ENCODE results near the gene CFAP69. TPM values are rescaled to one million over a fixed set of nuclear protein-coding genes. Genes with fewer than 3 reads are reported as not detected.

The CFAP69 gene
- total RNA-seq, 1 experiment from 2014 or later = 3.5 TPM

DNA sequence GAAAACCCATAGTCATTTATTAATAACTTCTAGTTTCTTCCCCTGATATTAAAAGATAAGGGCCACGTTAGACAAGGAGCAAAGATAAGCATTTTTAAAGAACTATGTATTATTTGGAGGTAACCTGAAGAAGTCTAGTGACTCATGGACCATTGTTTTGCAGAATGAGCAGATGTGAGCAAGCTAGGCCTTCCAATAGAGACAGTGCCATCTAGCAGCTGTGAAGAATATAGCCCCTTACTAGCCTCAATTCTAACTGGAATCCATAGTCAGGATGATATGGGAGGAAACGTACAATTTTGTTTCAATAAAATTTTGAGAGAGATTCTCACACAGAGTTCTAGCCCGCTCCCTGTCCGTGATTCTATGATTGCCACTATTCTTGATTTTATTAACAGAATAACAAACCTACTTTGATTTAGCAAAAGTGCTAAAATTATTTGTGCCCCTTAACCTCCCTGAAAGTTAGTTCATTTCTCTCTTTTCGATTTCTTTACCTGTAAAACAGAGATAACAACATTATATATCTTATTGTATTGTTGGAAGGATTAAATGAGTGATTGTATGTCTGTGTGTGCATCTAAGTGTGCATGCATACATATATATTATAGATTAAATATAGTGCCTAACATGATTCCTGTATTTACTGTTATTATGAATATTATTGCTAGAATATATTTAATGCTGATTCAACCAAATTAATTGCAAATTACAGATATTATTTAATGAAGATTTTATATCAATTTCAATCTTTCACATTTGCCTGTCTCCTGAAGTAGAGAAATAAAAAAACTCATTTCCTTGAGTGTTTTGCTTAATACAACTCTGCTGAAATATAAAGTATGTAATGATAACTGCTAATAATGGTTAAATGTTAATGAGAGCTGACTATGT is 53.4 kb downstream of the CFAP69 start:
- H3K9me2 ChIP-seq (replicated peaks; ENCODE audit: insufficient read depth, low read length) = no peaks in the 10 kb centered on the region
- no peaks in the 10 kb centered on the region for H4K20me1 ChIP-seq (ENCODE audit: insufficient read depth, low read depth, low read length)
- DNase-seq = peak; percentile 59

DNA sequence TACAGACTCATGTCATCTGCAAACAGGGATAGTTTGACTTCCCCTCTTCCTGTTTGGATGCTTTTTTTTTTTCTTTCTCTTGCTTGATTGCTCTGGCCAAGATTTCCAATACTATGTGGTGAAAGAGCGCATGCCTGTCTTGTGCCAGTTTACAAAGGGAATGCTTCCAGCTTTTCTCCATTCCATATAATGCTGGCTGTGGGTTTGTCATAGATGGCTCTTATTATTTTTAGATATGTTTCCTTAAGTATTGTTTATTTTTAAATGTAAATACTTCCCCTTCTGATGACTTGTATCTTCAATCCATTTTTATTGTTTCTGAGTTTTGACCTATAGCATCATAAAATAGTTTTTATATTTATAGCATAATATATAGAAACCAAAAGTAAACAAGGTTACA is 58.3 kb downstream of the CFAP69 start:
- H3K9ac ChIP-seq (ENCODE audit: low read length) = no peak overlapping the region
- no peaks in the 10 kb centered on the region for H3K36me3 ChIP-seq (ENCODE audit: insufficient read depth, low read length)
- no peaks in the 10 kb centered on the region for H4K20me1 ChIP-seq (ENCODE audit: insufficient read depth, low read depth, low read length)
- no peaks in the 10 kb centered on the region for H3K79me2 ChIP-seq (ENCODE audit: low read length)
- no peak overlapping the region for H3K27ac ChIP-seq (ENCODE audit: low read length)
- H3K4me2 ChIP-seq (ENCODE audit: low read depth, low read length, poor library complexity, severe bottlenecking) = no peak overlapping the region
- no peaks in the 10 kb centered on the region for H3K9me2 ChIP-seq (replicated peaks; ENCODE audit: insufficient read depth, low read length)
- no peak overlapping the region for H2AFZ ChIP-seq (ENCODE audit: low read length)
- no peaks in the 10 kb centered on the region for H3K27me3 ChIP-seq (ENCODE audit: low read length)
- DNase-seq = no peak
- no peak overlapping the region for H3K4me3 ChIP-seq (ENCODE audit: low read length)
- no peaks in the 10 kb centered on the region for H3K9me3 ChIP-seq (ENCODE audit: low read length)
- H3K4me1 ChIP-seq (ENCODE audit: low read length) = no peaks in the 10 kb centered on the region

More for the DNA sequence above, 53.4 kb downstream of the CFAP69 start:
- Histone ChIP-seq H3K9ac (ENCODE audit: low read length) (no peak overlapping the region), H3K79me2 (ENCODE audit: low read length) (no peaks in the 10 kb centered on the region), H3K4me1 (ENCODE audit: low read length) (no peaks in the 10 kb centered on the region), H2AFZ (ENCODE audit: low read length) (no peak overlapping the region), H3K27me3 (ENCODE audit: low read length) (no peaks in the 10 kb centered on the region), H3K36me3 (ENCODE audit: insufficient read depth, low read length) (no peaks in the 10 kb centered on the region), H3K4me3 (ENCODE audit: low read length) (no peak overlapping the region), H3K9me3 (ENCODE audit: low read length) (no peaks in the 10 kb centered on the region), H3K4me2 (ENCODE audit: low read depth, low read length, poor library complexity, severe bottlenecking) (no peak overlapping the region), H3K27ac (ENCODE audit: low read length) (no peak overlapping the region)

DNA sequence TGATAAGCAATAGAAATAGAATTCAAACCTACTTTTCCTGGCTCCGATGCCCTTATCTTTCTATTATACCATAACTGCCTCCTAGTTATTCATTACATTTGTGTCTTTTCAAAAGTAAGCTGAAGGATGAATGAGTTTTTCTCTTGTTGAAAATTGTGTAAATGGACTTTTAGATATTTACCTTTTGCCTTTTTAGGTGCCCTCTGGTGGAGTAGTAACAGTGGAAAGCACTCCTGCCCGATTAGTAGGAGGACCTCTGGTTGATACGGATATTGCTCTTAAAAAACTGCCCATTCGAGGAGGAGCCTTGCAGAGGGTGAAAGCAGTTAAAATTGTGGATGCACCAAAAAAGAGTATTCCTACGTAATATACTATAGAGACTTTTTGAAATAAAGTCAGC is 64.9 kb downstream of the CFAP69 start:
- Histone ChIP-seq H3K9me2 (replicated peaks; ENCODE audit: insufficient read depth, low read length) (no peaks in the 10 kb centered on the region), H3K9me3 (ENCODE audit: low read length) (no peaks in the 10 kb centered on the region), H3K79me2 (ENCODE audit: low read length) (no peaks in the 10 kb centered on the region), H3K4me3 (ENCODE audit: low read length) (no peak overlapping the region), H3K4me2 (ENCODE audit: low read depth, low read length, poor library complexity, severe bottlenecking) (no peak overlapping the region), H4K20me1 (ENCODE audit: insufficient read depth, low read depth, low read length) (no peaks in the 10 kb centered on the region), H3K27ac (ENCODE audit: low read length) (no peak overlapping the region), H3K4me1 (ENCODE audit: low read length) (no peaks in the 10 kb centered on the region), H2AFZ (ENCODE audit: low read length) (no peak overlapping the region), H3K9ac (ENCODE audit: low read length) (no peak overlapping the region), H3K36me3 (ENCODE audit: insufficient read depth, low read length) (no peaks in the 10 kb centered on the region), H3K27me3 (ENCODE audit: low read length) (no peaks in the 10 kb centered on the region)
- DNase-seq = no peak

DNA sequence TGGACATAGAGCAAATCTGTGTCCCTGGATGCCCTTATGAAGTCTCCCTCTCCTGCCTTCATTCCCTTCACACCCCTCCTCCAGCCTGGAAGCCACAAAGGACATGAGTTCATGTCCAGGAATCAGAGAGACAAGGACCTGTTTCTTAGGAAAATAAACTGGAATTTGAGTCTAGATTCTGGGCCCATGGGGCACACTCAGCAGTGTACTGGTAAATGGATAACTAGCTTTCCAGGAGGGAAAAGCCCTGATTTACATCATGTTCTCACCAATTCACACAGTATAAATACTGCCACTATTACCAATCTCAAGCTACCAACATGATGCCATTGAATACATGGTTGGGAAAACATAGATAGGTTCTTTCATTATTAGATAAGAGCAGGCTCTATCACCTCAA is 66.2 kb downstream of the CFAP69 start:
- no peak overlapping the region for H3K27ac ChIP-seq (ENCODE audit: low read length)
- no peak overlapping the region for H3K4me2 ChIP-seq (ENCODE audit: low read depth, low read length, poor library complexity, severe bottlenecking)

DNA sequence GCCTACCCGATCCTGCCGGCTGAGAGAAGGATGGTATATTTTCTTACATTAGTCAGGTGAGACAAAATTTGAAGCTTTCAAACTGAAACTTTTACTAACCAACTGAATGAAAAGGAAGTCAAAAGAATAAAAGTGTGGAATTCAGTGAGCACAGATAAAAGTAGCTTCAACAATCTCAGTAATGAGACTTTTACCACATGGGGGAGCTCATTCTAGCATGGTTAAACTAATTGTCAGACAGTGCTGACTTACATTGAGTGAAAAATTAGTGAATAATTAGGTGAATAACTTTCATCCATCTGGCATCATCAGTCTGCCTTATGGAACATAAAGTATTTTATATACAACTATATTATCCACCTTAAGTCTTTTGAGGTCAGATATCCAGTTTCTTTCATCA is 67.8 kb downstream of the CFAP69 start:
- H3K27me3 ChIP-seq (ENCODE audit: low read length) = no peaks in the 10 kb centered on the region

More for the DNA sequence above, 66.2 kb downstream of the CFAP69 start:
- H3K79me2 ChIP-seq (ENCODE audit: low read length) = no peaks in the 10 kb centered on the region
- H3K4me1 ChIP-seq (ENCODE audit: low read length) = no peaks in the 10 kb centered on the region
- no peaks in the 10 kb centered on the region for H3K9me2 ChIP-seq (replicated peaks; ENCODE audit: insufficient read depth, low read length)
- H3K9ac ChIP-seq (ENCODE audit: low read length) = no peak overlapping the region
- no peaks in the 10 kb centered on the region for H3K9me3 ChIP-seq (ENCODE audit: low read length)
- H3K36me3 ChIP-seq (ENCODE audit: insufficient read depth, low read length) = no peaks in the 10 kb centered on the region
- H3K4me3 ChIP-seq (ENCODE audit: low read length) = no peak overlapping the region
- H2AFZ ChIP-seq (ENCODE audit: low read length) = no peak overlapping the region
- DNase-seq = no peak
- H3K27me3 ChIP-seq (ENCODE audit: low read length) = no peaks in the 10 kb centered on the region
- no peaks in the 10 kb centered on the region for H4K20me1 ChIP-seq (ENCODE audit: insufficient read depth, low read depth, low read length)

DNA sequence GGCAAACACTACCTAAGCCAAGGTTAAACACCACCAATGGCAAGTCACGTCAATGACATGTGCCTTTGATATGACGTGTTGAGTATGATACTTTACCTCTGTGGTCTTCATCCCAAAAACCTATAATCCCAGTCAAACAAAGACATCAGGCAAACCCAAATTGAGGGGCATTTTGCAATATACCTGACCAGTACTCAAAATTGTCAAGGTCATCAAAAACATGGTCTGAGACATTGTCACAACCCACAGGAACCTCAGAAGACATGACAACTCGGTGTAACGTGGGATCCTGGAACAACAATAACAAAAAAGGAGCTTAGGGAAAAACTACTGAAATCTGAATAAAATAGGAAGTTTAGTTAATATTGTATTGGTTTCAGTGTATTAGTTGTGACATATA is 68.9 kb downstream of the CFAP69 start:
- H3K9me2 ChIP-seq (replicated peaks; ENCODE audit: insufficient read depth, low read length) = no peaks in the 10 kb centered on the region
- no peak for DNase-seq
- H3K79me2 ChIP-seq (ENCODE audit: low read length) = no peaks in the 10 kb centered on the region
- H3K27me3 ChIP-seq (ENCODE audit: low read length) = no peaks in the 10 kb centered on the region
- H2AFZ ChIP-seq (ENCODE audit: low read length) = no peak overlapping the region
- no peaks in the 10 kb centered on the region for H4K20me1 ChIP-seq (ENCODE audit: insufficient read depth, low read depth, low read length)
- H3K9me3 ChIP-seq (ENCODE audit: low read length) = no peaks in the 10 kb centered on the region
- no peaks in the 10 kb centered on the region for H3K36me3 ChIP-seq (ENCODE audit: insufficient read depth, low read length)
- H3K4me1 ChIP-seq (ENCODE audit: low read length) = no peaks in the 10 kb centered on the region
- no peak overlapping the region for H3K9ac ChIP-seq (ENCODE audit: low read length)
- no peak overlapping the region for H3K4me3 ChIP-seq (ENCODE audit: low read length)
- H3K27ac ChIP-seq (ENCODE audit: low read length) = no peak overlapping the region
- no peak overlapping the region for H3K4me2 ChIP-seq (ENCODE audit: low read depth, low read length, poor library complexity, severe bottlenecking)

More for the DNA sequence above, 67.8 kb downstream of the CFAP69 start:
- no peak overlapping the region for H3K4me3 ChIP-seq (ENCODE audit: low read length)
- no peaks in the 10 kb centered on the region for H4K20me1 ChIP-seq (ENCODE audit: insufficient read depth, low read depth, low read length)
- no peak overlapping the region for H3K27ac ChIP-seq (ENCODE audit: low read length)
- H3K36me3 ChIP-seq (ENCODE audit: insufficient read depth, low read length) = no peaks in the 10 kb centered on the region
- H3K9ac ChIP-seq (ENCODE audit: low read length) = no peak overlapping the region
- no peaks in the 10 kb centered on the region for H3K9me3 ChIP-seq (ENCODE audit: low read length)
- H3K4me2 ChIP-seq (ENCODE audit: low read depth, low read length, poor library complexity, severe bottlenecking) = no peak overlapping the region
- H2AFZ ChIP-seq (ENCODE audit: low read length) = no peak overlapping the region
- no peaks in the 10 kb centered on the region for H3K4me1 ChIP-seq (ENCODE audit: low read length)
- H3K79me2 ChIP-seq (ENCODE audit: low read length) = no peaks in the 10 kb centered on the region
- no peaks in the 10 kb centered on the region for H3K9me2 ChIP-seq (replicated peaks; ENCODE audit: insufficient read depth, low read length)
- DNase-seq = peak; percentile 52

DNA sequence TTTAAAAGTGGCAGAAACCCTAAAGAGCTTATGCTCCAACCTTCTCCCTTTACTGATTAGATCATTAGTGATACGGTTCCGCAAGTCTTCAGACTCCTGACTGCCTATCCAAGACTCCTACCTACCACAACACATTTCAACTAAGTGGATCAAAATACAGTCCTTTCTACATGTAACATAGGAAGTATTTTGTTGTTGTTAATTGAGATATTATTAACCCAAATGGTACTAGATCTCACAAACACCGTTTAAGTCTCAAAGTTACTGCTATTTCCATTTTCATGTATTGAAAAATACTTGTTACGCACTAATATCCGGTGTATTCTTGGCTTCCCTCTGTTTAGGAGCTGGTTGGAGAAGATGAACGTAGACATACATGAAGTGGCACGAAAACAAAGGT is 75.0 kb downstream of the CFAP69 start:
- H3K9ac ChIP-seq (ENCODE audit: low read length) = no peak overlapping the region
- H3K4me1 ChIP-seq (ENCODE audit: low read length) = no peaks in the 10 kb centered on the region
- no peaks in the 10 kb centered on the region for H3K36me3 ChIP-seq (ENCODE audit: insufficient read depth, low read length)
- H2AFZ ChIP-seq (ENCODE audit: low read length) = no peak overlapping the region
- H3K9me3 ChIP-seq (ENCODE audit: low read length) = no peaks in the 10 kb centered on the region
- H3K4me2 ChIP-seq (ENCODE audit: low read depth, low read length, poor library complexity, severe bottlenecking) = no peak overlapping the region
- H3K4me3 ChIP-seq (ENCODE audit: low read length) = no peak overlapping the region
- no peak for DNase-seq
- H3K27me3 ChIP-seq (ENCODE audit: low read length) = 0 out of 2 replicates have a peak, but pooled peaks cover 2% of the 10 kb centered on the region
- no peaks in the 10 kb centered on the region for H3K79me2 ChIP-seq (ENCODE audit: low read length)
- H3K27ac ChIP-seq (ENCODE audit: low read length) = no peak overlapping the region
- H4K20me1 ChIP-seq (ENCODE audit: insufficient read depth, low read depth, low read length) = no peaks in the 10 kb centered on the region
- no peaks in the 10 kb centered on the region for H3K9me2 ChIP-seq (replicated peaks; ENCODE audit: insufficient read depth, low read length)

DNA sequence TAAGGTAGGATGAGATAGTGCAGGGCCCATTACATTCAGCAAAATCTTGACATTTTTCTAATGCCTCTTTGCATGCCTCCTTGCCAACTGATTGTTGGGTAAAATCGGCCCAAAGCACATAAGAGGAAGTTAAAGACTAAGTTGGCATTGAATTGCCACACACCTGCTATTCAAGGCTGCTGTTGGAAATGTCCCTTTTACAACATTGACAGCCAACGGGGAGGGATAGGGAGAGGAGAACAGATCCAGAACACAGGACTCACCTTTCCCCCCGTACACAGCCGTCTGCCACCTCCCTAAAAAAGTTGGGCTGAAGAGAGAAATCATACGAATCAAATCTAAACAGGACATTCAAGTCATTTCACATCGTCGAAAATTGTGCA is 75.4 kb downstream of the CFAP69 start:
- 0 out of 2 replicates have a peak, but pooled peaks cover 2% of the 10 kb centered on the region for H3K27me3 ChIP-seq (ENCODE audit: low read length)
- H3K36me3 ChIP-seq (ENCODE audit: insufficient read depth, low read length) = no peaks in the 10 kb centered on the region
- H3K4me2 ChIP-seq (ENCODE audit: low read depth, low read length, poor library complexity, severe bottlenecking) = no peak overlapping the region
- H2AFZ ChIP-seq (ENCODE audit: low read length) = no peak overlapping the region
- H3K4me3 ChIP-seq (ENCODE audit: low read length) = no peak overlapping the region
- no peak for DNase-seq
- no peaks in the 10 kb centered on the region for H4K20me1 ChIP-seq (ENCODE audit: insufficient read depth, low read depth, low read length)
- no peaks in the 10 kb centered on the region for H3K9me2 ChIP-seq (replicated peaks; ENCODE audit: insufficient read depth, low read length)
- H3K79me2 ChIP-seq (ENCODE audit: low read length) = no peaks in the 10 kb centered on the region
- no peaks in the 10 kb centered on the region for H3K4me1 ChIP-seq (ENCODE audit: low read length)
- no peak overlapping the region for H3K9ac ChIP-seq (ENCODE audit: low read length)
- H3K9me3 ChIP-seq (ENCODE audit: low read length) = no peaks in the 10 kb centered on the region
- H3K27ac ChIP-seq (ENCODE audit: low read length) = no peak overlapping the region

Measured in Karpas-422 (cell line).